Kasumi-1 (cell line): ENCODE measurements around the gene BLACAT1.
"Not testable (repeated sequence)": the region's sequence is repeated elsewhere in the genome, so short reads cannot be mapped to it uniquely, and the experiment has no call there.

ENCODE experiments used
- DNase-seq, 2 experiments: peaks; one replicate each; lab custom pipeline; 2025; lab: John Stamatoyannopoulos, UW

Gene BLACAT1

GRCh38 chr1:205407970-205408369 is 47.9 kb downstream of the BLACAT1 start:
- no peak for DNase-seq

GRCh38 chr1:205406252-205406651 is 49.6 kb downstream of the BLACAT1 start:
- not testable (repeated sequence) for DNase-seq
